NB4 (cell line): ENCODE results near the gene LETM1.

Experiments used
- DNase-seq: peaks from one replicate; pipeline ENCODE4 v3.0.0; 2010; ENCODE audit warnings: low read depth
- H3K4me3 ChIP-seq: one replicate; pipeline ENCODE4 v1.5.1; 2011; ENCODE audit warnings: mild to moderate bottlenecking, low read depth, low read length, moderate library complexity
- CTCF ChIP-seq: IDR thresholded peaks from one replicate; pipeline ENCODE4 v1.5.1; 2012; ENCODE audit warnings: low read depth, low read length
- MAX ChIP-seq: IDR thresholded peaks from 2 replicates; pipeline ENCODE4 v1.6.1; 2011; ENCODE audit warnings: low read depth, low read length
- MYC ChIP-seq: IDR thresholded peaks from 2 replicates; pipeline ENCODE4 v1.6.1; 2011; ENCODE audit warnings: low read depth, low read length
- POLR2A ChIP-seq: IDR thresholded peaks from 2 replicates; pipeline ENCODE4 v1.6.1; 2011; ENCODE audit warnings: mild to moderate bottlenecking; ENCODE audit not compliant: insufficient read length; ENCODE audit errors: extremely low read depth

The LETM1 gene

GRCh38 chr4:1900087-1900433, 44.1 kb upstream of the LETM1 start:
- DNase-seq = no peak
- TF ChIP-seq MAX (no peak), POLR2A (no peak), CTCF (no peak), MYC (no peak)
- no peak overlapping the region for H3K4me3 ChIP-seq

GRCh38 chr4:1899149-1900086, 43.5 kb upstream of the LETM1 start:
- H3K4me3 ChIP-seq = no peak overlapping the region
- DNase-seq = peak; percentile 89
- TF ChIP-seq POLR2A (no peak), CTCF (peak; percentile 87), MAX (peak; percentile 49; the same call in 1 of the 2 replicates), MYC (0 out of 2 replicates have a peak, but pooled peaks have one; percentile 50)

- DNase-seq = no peak
- no peak for TF ChIP-seq MAX
- TF ChIP-seq POLR2A = no peak
- no peak for TF ChIP-seq MYC
- TF ChIP-seq CTCF = no peak
- H3K4me3 ChIP-seq = no peak overlapping the region
These were observed 42.7 kb upstream of the LETM1 start for GRCh38 chr4:1898681-1899080.

- TF ChIP-seq CTCF (no peak), MAX (no peak), POLR2A (no peak), MYC (no peak)
- DNase-seq = no peak
- H3K4me3 ChIP-seq = no peak overlapping the region
These were observed 42.1 kb upstream of the LETM1 start for GRCh38 chr4:1898007-1898406.

- no peak for DNase-seq
- H3K4me3 ChIP-seq = no peak overlapping the region
- no peak for TF ChIP-seq MAX
- TF ChIP-seq CTCF = no peak
- TF ChIP-seq POLR2A = no peak
- no peak for TF ChIP-seq MYC
These were observed 40.7 kb upstream of the LETM1 start for GRCh38 chr4:1896658-1896991.
